Spleen (tissue), 11 donors: ENCODE data around the gene SLC30A3. TPM values are rescaled to one million over a fixed set of nuclear protein-coding genes. Genes with fewer than 3 reads are reported as not detected.

ENCODE experiments used
- DNase-seq: peaks from one replicate; pipeline ENCODE4 v3.0.0-alpha.2; 2020
- H3K27ac ChIP-seq, 8 donors: fragments of 200-600 bp; sonication (generic) in 7 of 8; 1 replicate in 4 of 8; 2 replicates in 4 of 8; pipeline versions ENCODE4 v1.5.0 to v1.8.0; 2016 to 2021; ENCODE audit warnings: inconsistent platforms in 4 of 8, mild to moderate bottlenecking in 4 of 8, moderate library complexity in 1 of 8
- H3K27me3 ChIP-seq, 7 donors: fragments of 200-600 bp; sonication (generic) in 6 of 7; replicated peaks in 1 of 7; 1 replicate in 4 of 7; 2 replicates in 3 of 7; pipeline versions ENCODE4 v1.5.0 to v1.8.0; 2016 to 2021; ENCODE audit warnings: inconsistent platforms in 3 of 7, mild to moderate bottlenecking in 1 of 7
- H3K36me3 ChIP-seq, 6 donors: fragments of 200-600 bp; sonication (generic) in 5 of 6; 1 replicate in 4 of 6; 2 replicates in 2 of 6; pipeline versions ENCODE4 v1.5.0 to v1.8.0; 2016 to 2021; ENCODE audit warnings: inconsistent platforms in 2 of 6
- H3K4me1 ChIP-seq, 6 donors: fragments of 200-600 bp; sonication (generic) in 5 of 6; 1 replicate in 3 of 6; 2 replicates in 3 of 6; pipeline versions ENCODE4 v1.5.0 to v1.8.0; 2016 to 2021; ENCODE audit warnings: inconsistent platforms in 3 of 6
- H3K4me3 ChIP-seq, 8 donors: fragments of 200-600 bp; sonication (generic) in 7 of 8; 1 replicate in 4 of 8; 2 replicates in 4 of 8; pipeline versions ENCODE4 v1.5.0 to v1.8.0; 2016 to 2021; ENCODE audit warnings: inconsistent platforms in 4 of 8, mild to moderate bottlenecking in 4 of 8, moderate library complexity in 2 of 8
- H3K9me3 ChIP-seq, 8 donors: fragments of 200-600 bp; sonication (generic) in 7 of 8; 1 replicate in 4 of 8; 2 replicates in 4 of 8; pipeline versions ENCODE4 v1.5.0 to v1.8.0; 2016 to 2021; ENCODE audit warnings: inconsistent platforms in 4 of 8
- CTCF ChIP-seq, 11 experiments: fragments of 200-600 bp in 7 of 11; fragments of 450-650 bp in 4 of 11; sonication (generic) in 4 of 11; IDR thresholded peaks in 8 of 11; conservative IDR thresholded peaks in 3 of 11; 1 replicate in 7 of 11; 2 replicates in 4 of 11; pipeline versions ENCODE4 v1.4.0 to v1.8.0; 2016 to 2021; ENCODE audit warnings: antibody characterized with exemption in 11 of 11, inconsistent platforms in 4 of 11, mild to moderate bottlenecking in 1 of 11
- POLR2A ChIP-seq, 3 donors: fragments of 450-650 bp; IDR thresholded peaks; one replicate each; pipeline ENCODE4 v1.5.1; 2017; ENCODE audit warnings: antibody characterized with exemption in 3 of 3, mild to moderate bottlenecking in 1 of 3
- POLR2AphosphoS5 ChIP-seq, 3 donors: sonication (generic); formaldehyde crosslinking; IDR thresholded peaks; one replicate each; pipeline ENCODE4 v1.5.1; 2017; ENCODE audit warnings: antibody characterized with exemption in 3 of 3
- WGBS, 5 donors: extraction: QIAGEN DNeasy Blood & Tissue Kit in 3 of 5; methylation state at CpG; one replicate each; pipeline versions ENCODE4 v1.1.5 to v1.1.7; 2013 to 2018; 5-methylcytosine and 5-hydroxymethylcytosine counted together
- intact Hi-C: fragments of 100-400 bp; cut with DNase I; formaldehyde crosslinking; loops from one replicate; pipeline ENCODE4 v1.15.0; 2023; ENCODE audit warnings: low total_unique reads
- polyA plus RNA-seq, 3 donors: library from polyadenylated mRNA; stranded (reverse); fragments of 200-250 nt; gene quantifications; one replicate each; pipeline ENCODE4 v1.2.1, GENCODE V29; 2013
- total RNA-seq, 7 donors: library from RNA; depleted of rRNA in 3 of 7; stranded (reverse); fragments of >200 nt in 3 of 7; fragmentation: NEBNext Ultra II Directional in 4 of 7; extraction: Animal tissue kit (Norgen Biotek cat#: 25700) in 4 of 7; gene quantifications; one replicate each; pipeline versions ENCODE4 v1.1.0 to v1.2.1, GENCODE V29; 2016 to 2021
- donor health status: healthy with polysubstance abuse.
- donor health status: DM: no; HTN: no; CAD: no; lungs with moderate emphysema.
- donor health status: DM: no; HTN: no; CAD: no.
- donor health status: Bipolar disorder and iron deficiency.
- donor health status: healthy.
- donor health status: DM: no; HTN: no; CAD: no.
- donor health status: DM: yes; HTN: yes; CAD: no.

Gene SLC30A3
- total and polyA plus RNA-seq, 10 donors, result 0.05 to 0.34 (median 0.16) TPM; not detected in 5

- intact Hi-C loops, result no loop called here
- H3K4me3 ChIP-seq, result no peak overlapping the region
- no peak overlapping the region for H3K27ac ChIP-seq
- 21 to 46% (median 36%) methylated on average over 3 of the region's 3 CpGs for WGBS, 5 donors
- DNase-seq, result no peak
- H3K36me3 ChIP-seq, result no peaks in the 10 kb centered on the region
- no peaks in the 10 kb centered on the region for H3K9me3 ChIP-seq
- H3K4me1 ChIP-seq, result peaks cover 0 to 10% (median 0%) of the 10 kb centered on the region in 6 donors
- TF ChIP-seq CTCF (IDR thresholded peaks at IDR 0.05 in 8 of 11, conservative IDR thresholded peaks at IDR 0.05 in 3 of 11), result no peak
- TF ChIP-seq POLR2A (IDR thresholded peaks at IDR 0.05), result no peak
- TF ChIP-seq POLR2AphosphoS5 (IDR thresholded peaks at IDR 0.05), result no peak
- peaks cover 0 to 9% (median 0%) of the 10 kb centered on the region in 7 donors for H3K27me3 ChIP-seq
Measured at GRCh38 chr2:27288610-27289009, 25.8 kb upstream of the SLC30A3 start.

DNA sequence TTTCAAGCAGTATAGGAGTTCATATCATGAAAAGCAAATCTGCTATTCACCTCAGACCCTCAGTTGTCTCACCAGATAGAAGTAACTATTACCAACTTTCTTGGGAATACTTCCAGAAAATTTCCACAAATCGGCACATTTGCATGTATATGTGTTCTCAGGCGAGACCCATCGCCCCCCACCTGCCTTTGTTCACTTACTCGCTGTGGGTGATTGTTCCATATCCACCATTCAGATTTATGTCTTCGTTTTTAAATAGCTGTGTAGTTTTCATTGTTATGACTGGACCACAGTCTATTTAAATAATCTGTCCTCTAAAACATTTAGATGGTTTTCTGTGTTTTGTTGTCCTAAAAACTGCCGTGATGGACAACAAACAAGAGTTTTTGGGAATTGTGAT is 22.6 kb upstream of the SLC30A3 start:
- 66 to 88% (median 85%) methylated on average over 6 of the region's 6 CpGs for WGBS, 5 donors
- DNase-seq, result no peak
- no peak for TF ChIP-seq POLR2A (IDR thresholded peaks at IDR 0.05)
- no peak for TF ChIP-seq CTCF (IDR thresholded peaks at IDR 0.05 in 8 of 11, conservative IDR thresholded peaks at IDR 0.05 in 3 of 11)
- TF ChIP-seq POLR2AphosphoS5 (IDR thresholded peaks at IDR 0.05), result no peak
- Histone ChIP-seq H3K27me3 (peaks cover 0 to 11% (median 0%) of the 10 kb centered on the region in 7 donors), H3K4me1 (peaks cover 0 to 5% (median 0%) of the 10 kb centered on the region in 6 donors), H3K9me3 (no peaks in the 10 kb centered on the region), H3K27ac (no peak overlapping the region), H3K36me3 (no peaks in the 10 kb centered on the region), H3K4me3 (no peak overlapping the region)
- intact Hi-C loops, result no loop called here

DNA sequence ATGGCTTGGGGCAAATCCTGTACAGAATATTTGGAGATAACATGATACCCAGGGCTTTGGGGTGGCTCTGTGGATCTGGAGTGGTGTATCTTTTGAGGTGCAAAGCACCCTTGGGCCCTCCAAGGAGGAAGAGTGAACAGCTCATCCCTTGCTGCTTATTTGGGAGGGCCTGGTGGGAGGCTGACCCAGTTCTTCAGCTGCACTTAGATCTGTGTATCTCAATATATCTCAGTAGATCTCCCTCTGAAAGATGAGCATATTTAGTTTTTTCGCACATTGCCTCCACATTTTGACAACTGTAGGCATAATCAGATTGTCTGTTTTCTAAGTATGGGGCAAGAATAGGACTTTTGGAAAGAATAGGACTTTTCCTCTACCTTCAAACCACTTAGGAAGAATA is 22.1 kb upstream of the SLC30A3 start:
- Histone ChIP-seq H3K4me1 (peaks cover 2 to 5% (median 4%) of the 10 kb centered on the region in 6 donors), H3K27ac (no peak overlapping the region), H3K9me3 (no peaks in the 10 kb centered on the region), H3K27me3 (peaks cover 0 to 11% (median 0%) of the 10 kb centered on the region in 7 donors), H3K36me3 (no peaks in the 10 kb centered on the region), H3K4me3 (no peak overlapping the region)
- intact Hi-C loops, result no loop called here
- no peak for DNase-seq
- WGBS, 5 donors, result 89 to 100% (median 93%) methylated on average over 1 of the region's 1 CpG
- TF ChIP-seq POLR2A (IDR thresholded peaks at IDR 0.05) (no peak), POLR2AphosphoS5 (IDR thresholded peaks at IDR 0.05) (no peak), CTCF (IDR thresholded peaks at IDR 0.05 in 8 of 11, conservative IDR thresholded peaks at IDR 0.05 in 3 of 11) (no peak)

DNA sequence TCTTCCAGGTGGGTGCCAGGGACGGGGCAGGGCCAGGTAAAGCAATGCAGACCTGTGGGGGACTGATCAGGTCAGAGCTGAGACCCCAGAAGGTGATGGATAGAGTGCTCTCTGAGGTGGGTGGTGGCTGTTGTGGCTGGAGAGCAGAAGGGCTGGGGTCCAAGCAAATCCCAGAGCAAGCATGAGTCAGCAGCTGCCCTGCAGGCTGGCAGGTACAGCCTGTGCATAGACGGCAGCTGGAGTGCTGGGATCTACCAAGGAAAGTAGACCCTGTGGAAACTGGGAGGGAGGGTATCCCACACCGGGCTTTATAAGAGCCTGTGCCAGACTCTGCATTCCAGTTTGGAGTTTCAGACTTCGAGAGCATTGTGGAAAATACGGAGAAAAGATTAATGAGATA is 20.0 kb upstream of the SLC30A3 start:
- no peak overlapping the region for H3K27ac ChIP-seq
- WGBS, 5 donors, result 57 to 88% (median 68%) methylated on average over 5 of the region's 5 CpGs
- H3K9me3 ChIP-seq, result no peaks in the 10 kb centered on the region
- H3K4me3 ChIP-seq, result no peak overlapping the region
- H3K27me3 ChIP-seq, result peaks cover 0 to 11% (median 0%) of the 10 kb centered on the region in 7 donors
- peaks cover 5 to 10% (median 8%) of the 10 kb centered on the region in 6 donors for H3K4me1 ChIP-seq
- DNase-seq, result no peak
- intact Hi-C loops, result no loop called here
- TF ChIP-seq POLR2AphosphoS5 (IDR thresholded peaks at IDR 0.05) (no peak), CTCF (IDR thresholded peaks at IDR 0.05 in 8 of 11, conservative IDR thresholded peaks at IDR 0.05 in 3 of 11) (no peak)
- H3K36me3 ChIP-seq, result no peaks in the 10 kb centered on the region
